Measurements from ENCODE around the gene PAK6. TPM values are rescaled to one million over a fixed set of nuclear protein-coding genes. Genes with fewer than 3 reads are reported as not detected.

PAK6 gene
- total RNA-seq (2014; rRNA removed; shearing (Covaris generic)) (6.6 and 20.0 TPM in 2 replicates), polyA plus RNA-seq (2016; fragmentation: Nextera tagmentation; extraction: Ambion mirVana) (2.4 and 2.9 TPM in 2 replicates)
- long read RNA-seq, partial matches to known transcripts, result 0 of 3 reads
- long read RNA-seq, other reads (novel, unspliced or antisense), result 3 of 3 reads

DNA sequence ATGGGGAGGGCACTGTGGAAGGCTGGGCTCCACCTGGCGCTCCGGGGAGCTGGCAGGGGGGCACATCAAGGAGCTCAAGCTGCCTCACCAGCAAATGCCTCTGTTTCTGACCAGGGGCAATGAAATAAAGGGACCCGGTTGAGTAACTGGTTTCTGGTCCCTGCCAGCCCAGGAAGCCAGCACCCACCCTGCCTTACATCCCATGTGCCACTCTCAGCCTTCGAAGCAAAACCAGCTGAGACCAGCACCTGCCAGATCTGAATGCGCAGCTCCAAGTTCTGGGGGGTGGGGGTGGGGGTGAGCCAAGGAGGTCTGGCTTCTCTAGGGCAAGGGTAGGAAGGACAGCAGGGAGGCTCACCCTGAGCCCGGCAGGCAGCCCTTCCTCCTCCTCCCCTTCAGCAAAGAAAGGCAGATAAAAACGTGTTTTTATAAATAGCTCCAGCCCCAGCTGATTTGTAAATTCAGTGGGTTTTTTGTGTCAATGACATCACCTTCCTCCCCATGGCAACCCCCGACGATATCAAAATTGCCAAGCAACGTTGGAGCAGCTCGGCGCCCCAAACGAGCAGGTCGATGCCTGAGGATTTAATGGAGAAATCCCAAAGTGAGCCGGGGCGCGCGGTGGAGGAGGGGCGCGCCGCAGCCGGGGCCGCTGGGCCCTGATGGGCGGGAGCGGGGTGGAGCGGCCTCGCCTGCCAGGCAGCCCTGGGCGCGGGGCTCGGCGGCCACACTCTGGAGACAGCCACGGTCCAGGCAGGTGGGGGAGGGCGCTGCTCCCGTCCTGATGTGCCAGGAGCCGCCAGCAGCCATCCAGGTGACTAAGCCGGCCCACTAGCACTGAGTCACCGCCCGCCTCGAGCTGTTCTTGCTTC, at the start of gene PAK6:
TSS of gene PAK6 (plus strand) at position 532 of the 872 bp plus-strand sequence. CDS start 25,723 bp downstream, outside the sequence.
- H3K27ac Mint-ChIP-seq, result peak within 1 kb of the TSS; percentile 71

DNA sequence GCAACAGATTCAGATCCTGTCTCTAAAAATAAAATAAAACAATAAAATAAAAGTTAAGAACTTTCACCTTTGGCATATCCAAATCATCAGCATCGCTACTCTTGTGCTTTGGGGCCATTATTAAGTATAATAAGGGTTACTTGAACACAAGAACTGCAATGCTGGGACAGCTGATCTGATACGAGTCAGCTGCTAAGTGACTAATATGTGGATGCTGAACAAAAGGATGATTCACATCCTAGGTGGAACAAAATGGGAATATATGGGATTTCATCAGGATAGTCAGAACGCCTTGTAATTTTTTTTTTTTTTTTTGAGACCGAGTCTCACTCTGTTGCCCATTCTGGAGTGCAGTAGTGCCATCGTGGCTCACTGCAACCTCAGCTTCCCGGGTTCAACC, 48.3 kb upstream of the PAK6 start:
- DNase-seq (ENCODE audit: low spot score) (no peak), ATAC-seq (no peak)
- Histone ChIP-seq H3K27me3 (ENCODE audit: insufficient read depth) (no peaks in the 10 kb centered on the region), H3K9me2 (ENCODE audit: insufficient read depth) (no peaks in the 10 kb centered on the region), H3K79me2 (replicated peaks; ENCODE audit: insufficient read depth) (peaks cover 64% of the 10 kb centered on the region), H3F3A (replicated peaks; ENCODE audit: low read depth) (no peaks in the 10 kb centered on the region), H2AFZ (no peak overlapping the region), H3K4me3 (no peak overlapping the region), H3K4me1 (ENCODE audit: insufficient read depth) (no peaks in the 10 kb centered on the region), H3K36me3 (ENCODE audit: insufficient read depth) (peaks cover 71% of the 10 kb centered on the region), H4K20me1 (replicated peaks; ENCODE audit: insufficient read depth) (peaks cover 49% of the 10 kb centered on the region), H3K27ac (ENCODE audit: low read depth) (no peak overlapping the region), H3K4me2 (no peak overlapping the region)
- Mint-ChIP-seq H3K27ac (no peak overlapping the region), H3K4me1 (no peaks in the 10 kb centered on the region), H3K4me3 (no peak overlapping the region), H3K36me3 (ENCODE audit: low read depth) (peaks cover 80% of the 10 kb centered on the region), H3K9me3 (no peaks in the 10 kb centered on the region), H3K27me3 (ENCODE audit: insufficient read depth, low read depth, poor library complexity) (peaks cover 2% of the 10 kb centered on the region)
- TF ChIP-seq, protein P1, sequence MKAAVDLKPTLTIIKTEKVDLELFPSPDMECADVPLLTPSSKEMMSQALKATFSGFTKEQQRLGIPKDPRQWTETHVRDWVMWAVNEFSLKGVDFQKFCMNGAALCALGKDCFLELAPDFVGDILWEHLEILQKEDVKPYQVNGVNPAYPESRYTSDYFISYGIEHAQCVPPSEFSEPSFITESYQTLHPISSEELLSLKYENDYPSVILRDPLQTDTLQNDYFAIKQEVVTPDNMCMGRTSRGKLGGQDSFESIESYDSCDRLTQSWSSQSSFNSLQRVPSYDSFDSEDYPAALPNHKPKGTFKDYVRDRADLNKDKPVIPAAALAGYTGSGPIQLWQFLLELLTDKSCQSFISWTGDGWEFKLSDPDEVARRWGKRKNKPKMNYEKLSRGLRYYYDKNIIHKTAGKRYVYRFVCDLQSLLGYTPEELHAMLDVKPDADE (IDR thresholded peaks at IDR 0.05), result no peak
- TF ChIP-seq ZNF114 (CRISPR knock-in tag; IDR thresholded peaks at IDR 0.05) (no peak), ZNF331 (CRISPR knock-in tag; IDR thresholded peaks at IDR 0.05; ENCODE audit: low read depth) (no peak), POLR2AphosphoS5 (IDR thresholded peaks at IDR 0.05; ENCODE audit: low read depth) (no peak), STAT1 (IDR thresholded peaks at IDR 0.05; ENCODE audit: unreplicated experiment) (no peak), EZH2 (IDR thresholded peaks at IDR 0.05; ENCODE audit: low read depth, unreplicated experiment) (no peak), NANOG (IDR thresholded peaks at IDR 0.05; ENCODE audit: borderline replicate concordance) (no peak), CTCF (conservative IDR thresholded peaks at IDR 0.05; ENCODE audit: low read depth in 2 of 2) (no peak), JUNB (IDR thresholded peaks at IDR 0.05; ENCODE audit: unreplicated experiment) (no peak)

More for the DNA sequence above, at the start of gene PAK6:
- Histone ChIP-seq H2AFZ (peak within 1 kb of the TSS; percentile 98), H4K20me1 (replicated peaks; ENCODE audit: insufficient read depth) (no peaks in the 10 kb centered on the region), H3K4me1 (ENCODE audit: insufficient read depth) (peaks cover 14% of the 10 kb centered on the region), H3K27ac (ENCODE audit: low read depth) (no peak within 1 kb of the TSS), H3K36me3 (ENCODE audit: insufficient read depth) (no peaks in the 10 kb centered on the region), H3K27me3 (ENCODE audit: insufficient read depth) (peaks cover 8% of the 10 kb centered on the region; the same call in 1 of the 2 replicates), H3K4me3 (peak within 1 kb of the TSS; percentile 51), H3F3A (replicated peaks; ENCODE audit: low read depth) (peaks cover 17% of the 10 kb centered on the region; the same call in 1 of the 2 replicates), H3K4me2 (peak within 1 kb of the TSS; percentile 78), H3K9me2 (ENCODE audit: insufficient read depth) (no peaks in the 10 kb centered on the region), H3K79me2 (replicated peaks; ENCODE audit: insufficient read depth) (no peaks in the 10 kb centered on the region)
- TF ChIP-seq POLR2AphosphoS5 (IDR thresholded peaks at IDR 0.05; ENCODE audit: low read depth) (no peak; the same call in none of the 2 replicates), CREB1 (CRISPR knock-in tag; IDR thresholded peaks at IDR 0.05; ENCODE audit: low read depth) (0 out of 2 replicates have a peak, but pooled peaks have one; percentile 4), REST (IDR thresholded peaks at IDR 0.05; ENCODE audit: unreplicated experiment) (no peak), STAT1 (IDR thresholded peaks at IDR 0.05; ENCODE audit: unreplicated experiment) (no peak)
- Mint-ChIP-seq H3K9me3 (no peaks in the 10 kb centered on the region), H3K36me3 (ENCODE audit: low read depth) (no peaks in the 10 kb centered on the region; the same call in 2 of the 3 replicates), H3K4me3 (peak within 1 kb of the TSS; percentile 68), H3K27me3 (ENCODE audit: insufficient read depth, low read depth, poor library complexity) (peaks cover 19% of the 10 kb centered on the region), H3K4me1 (peaks cover 25% of the 10 kb centered on the region)
- DNase-seq (ENCODE audit: low spot score) (peak; percentile 87), ATAC-seq (peak; percentile 91)

Measured in GM23338 (cell line).